Sigmoid colon (tissue), 3 donors: Measurements from ENCODE around the gene CHN2.

Experiments
- POLR2A ChIP-seq, 2 donors: fragments of 450-650 bp; IDR thresholded peaks; one replicate each; pipeline ENCODE4 v1.6.1; 2016; ENCODE audit warnings: antibody characterized with exemption in 2 of 2, mild to moderate bottlenecking in 2 of 2, moderate library complexity in 2 of 2
- TF ChIP-seq, protein P1 (sequence below), 4 experiments: fragments of 450-650 bp in 3 of 4; fragments of 200-600 bp in 1 of 4; IDR thresholded peaks; one replicate each; pipeline ENCODE4 v1.5.1; 2016 to 2019; ENCODE audit warnings: antibody characterized with exemption in 4 of 4, mild to moderate bottlenecking in 3 of 4, moderate library complexity in 2 of 4

- TF ChIP-seq, protein P1, sequence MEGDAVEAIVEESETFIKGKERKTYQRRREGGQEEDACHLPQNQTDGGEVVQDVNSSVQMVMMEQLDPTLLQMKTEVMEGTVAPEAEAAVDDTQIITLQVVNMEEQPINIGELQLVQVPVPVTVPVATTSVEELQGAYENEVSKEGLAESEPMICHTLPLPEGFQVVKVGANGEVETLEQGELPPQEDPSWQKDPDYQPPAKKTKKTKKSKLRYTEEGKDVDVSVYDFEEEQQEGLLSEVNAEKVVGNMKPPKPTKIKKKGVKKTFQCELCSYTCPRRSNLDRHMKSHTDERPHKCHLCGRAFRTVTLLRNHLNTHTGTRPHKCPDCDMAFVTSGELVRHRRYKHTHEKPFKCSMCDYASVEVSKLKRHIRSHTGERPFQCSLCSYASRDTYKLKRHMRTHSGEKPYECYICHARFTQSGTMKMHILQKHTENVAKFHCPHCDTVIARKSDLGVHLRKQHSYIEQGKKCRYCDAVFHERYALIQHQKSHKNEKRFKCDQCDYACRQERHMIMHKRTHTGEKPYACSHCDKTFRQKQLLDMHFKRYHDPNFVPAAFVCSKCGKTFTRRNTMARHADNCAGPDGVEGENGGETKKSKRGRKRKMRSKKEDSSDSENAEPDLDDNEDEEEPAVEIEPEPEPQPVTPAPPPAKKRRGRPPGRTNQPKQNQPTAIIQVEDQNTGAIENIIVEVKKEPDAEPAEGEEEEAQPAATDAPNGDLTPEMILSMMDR (IDR thresholded peaks at IDR 0.05): no peak
- no peak for TF ChIP-seq POLR2A (IDR thresholded peaks at IDR 0.05)
These were observed 116.7 kb downstream of the CHN2 start for GRCh38 chr7:29311314-29311713.
